Hepatocyte (in vitro differentiated cells): ENCODE results near the gene GRIPAP1.

Experiments
- CTCF ChIP-seq: fragments of 200-600 bp; sonication (generic); IDR thresholded peaks from 2 replicates; pipeline ENCODE4 v1.5.1; 2016; ENCODE audit warnings: antibody characterized with exemption, mild to moderate bottlenecking; ENCODE audit not compliant: poor library complexity
- EZH2 ChIP-seq: fragments of 200-600 bp; sonication (generic); IDR thresholded peaks from 2 replicates; pipeline ENCODE4 v1.6.1; 2016; ENCODE audit warnings: antibody characterized with exemption, mild to moderate bottlenecking, borderline replicate concordance

DNA sequence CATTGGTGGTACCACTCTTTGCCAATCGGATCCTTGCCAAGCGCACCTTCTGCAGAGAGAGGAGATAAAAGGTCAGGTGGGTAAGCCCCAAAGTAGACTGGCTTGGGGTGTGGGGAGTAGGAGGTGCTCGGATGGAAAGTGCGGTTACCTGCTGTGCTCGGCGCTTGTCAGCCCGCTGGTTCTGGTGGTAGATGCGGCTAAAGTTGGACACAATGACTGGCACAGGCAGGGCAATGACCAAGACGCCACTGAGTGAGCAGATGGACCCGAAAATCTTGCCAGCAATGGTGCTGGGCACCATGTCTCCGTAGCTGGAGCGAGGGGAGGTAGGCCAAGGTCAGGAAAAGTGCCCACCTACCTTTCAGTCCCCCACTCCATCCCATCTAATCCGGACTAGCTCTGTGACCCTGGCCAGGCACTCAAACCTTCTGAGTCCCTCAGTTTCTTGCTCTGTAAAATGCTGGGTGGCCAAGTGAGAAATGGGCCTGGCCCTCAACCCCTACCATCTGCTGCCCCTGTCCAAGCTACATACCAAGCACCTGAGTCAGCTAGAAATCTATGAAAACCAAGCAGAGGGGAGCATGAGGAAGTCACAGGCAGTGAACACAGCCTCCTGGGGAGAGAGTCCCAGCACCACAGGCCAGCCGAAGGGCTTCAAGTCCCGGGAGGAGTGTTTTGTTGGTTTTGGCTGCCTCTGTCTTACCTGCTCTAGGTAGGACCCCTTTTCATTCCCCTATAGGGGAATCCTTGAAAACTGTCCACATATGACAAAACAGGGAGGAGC, 35.1 kb downstream of the GRIPAP1 start:
- TF ChIP-seq CTCF = no peak
- TF ChIP-seq EZH2 = no peak
